GM12891 (cell line): ENCODE data around the gene CTNNA3.

Experiments used
- POLR2A ChIP-seq: IDR thresholded peaks from 2 replicates; pipeline ENCODE4 v1.6.1; 2011; ENCODE audit warnings: low read depth, low read length, control low read depth
- TAF1 ChIP-seq: IDR thresholded peaks from 2 replicates; pipeline ENCODE4 v1.6.1; 2011; ENCODE audit warnings: low read depth, low read length, control low read depth

DNA sequence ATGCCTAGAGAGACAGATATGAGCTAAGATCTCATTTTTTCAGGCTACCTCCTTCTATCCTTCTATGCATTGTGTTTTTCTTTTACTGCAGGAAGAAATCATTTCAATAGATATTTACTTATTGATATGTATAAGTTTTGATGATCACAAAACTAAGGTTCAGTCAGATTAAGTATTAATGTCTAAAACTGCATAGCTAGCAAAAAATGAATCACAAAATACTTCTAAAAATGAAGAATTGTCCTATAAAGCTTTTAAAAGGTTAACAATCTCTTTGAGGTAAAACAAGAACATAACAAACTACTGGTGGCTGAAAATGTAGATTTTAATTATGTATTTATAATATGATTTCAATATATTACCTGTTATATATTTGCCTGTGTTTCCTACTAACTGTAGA is 1403.1 kb downstream of the CTNNA3 start:
- TF ChIP-seq POLR2A (no peak), TAF1 (no peak)
